CD14-positive monocyte (primary cell): Measurements from ENCODE around the gene ZMAT3. TPM values are rescaled to one million over a fixed set of nuclear protein-coding genes. Genes with fewer than 3 reads are reported as not detected.

ENCODE experiments used
- DNase-seq, 3 donors: peaks; one replicate each; pipeline ENCODE4 v3.0.0-alpha.2; 2011 to 2022
- H2AFZ ChIP-seq: 2 replicates; pipeline ENCODE4 v1.6.0; 2012; ENCODE audit warnings: mild to moderate bottlenecking, low read depth, low read length, inconsistent platforms; ENCODE audit not compliant: insufficient read depth, poor library complexity, severe bottlenecking
- H3K27ac ChIP-seq, 2 donors: 1 replicate in 1 of 2; 2 replicates in 1 of 2; pipeline ENCODE4 v1.5.1; 2012 to 2013; ENCODE audit warnings: low read length in 2 of 2, control low read depth in 1 of 2, inconsistent platforms in 1 of 2, low read depth in 1 of 2, mild to moderate bottlenecking in 1 of 2
- H3K27me3 ChIP-seq, 2 donors: one replicate each; pipeline versions ENCODE4 v1.6.0 to v1.6.1; 2011 to 2013; ENCODE audit warnings: low read length in 2 of 2; ENCODE audit not compliant: control insufficient read depth in 2 of 2, insufficient read depth in 2 of 2
- H3K36me3 ChIP-seq, 2 donors: replicated peaks in 1 of 2; 1 replicate in 1 of 2; 2 replicates in 1 of 2; pipeline versions ENCODE4 v1.5.1 to v1.6.1; 2012 to 2013; ENCODE audit warnings: low read length in 2 of 2, control low read depth in 1 of 2, inconsistent platforms in 1 of 2, mild to moderate bottlenecking in 1 of 2; ENCODE audit not compliant: insufficient read depth in 2 of 2, control insufficient read depth in 1 of 2
- H3K4me1 ChIP-seq, 2 donors: 1 replicate in 1 of 2; 2 replicates in 1 of 2; pipeline versions ENCODE4 v1.5.1 to v1.6.1; 2012 to 2013; ENCODE audit warnings: low read length in 2 of 2, control low read depth in 1 of 2, inconsistent platforms in 1 of 2, mild to moderate bottlenecking in 1 of 2, moderate library complexity in 1 of 2; ENCODE audit not compliant: insufficient read depth in 2 of 2, control insufficient read depth in 1 of 2
- H3K4me2 ChIP-seq: replicated peaks from 2 replicates; pipeline ENCODE3; 2012; ENCODE audit warnings: low read length, moderate library complexity, mild to moderate bottlenecking; ENCODE audit not compliant: poor library complexity, severe bottlenecking; ENCODE audit errors: extremely low read depth
- H3K4me3 ChIP-seq, 3 experiments: fragments of 200-600 bp in 1 of 3; sonication (generic) in 1 of 3; replicated peaks in 1 of 3; 1 replicate in 2 of 3; 2 replicates in 1 of 3; pipeline ENCODE4 v1.5.1; 2011 to 2013; ENCODE audit warnings: low read length in 3 of 3, mild to moderate bottlenecking in 3 of 3, control low read depth in 2 of 3, low read depth in 2 of 3, inconsistent platforms in 1 of 3, moderate library complexity in 1 of 3
- H3K79me2 ChIP-seq: 2 replicates; pipeline ENCODE4 v1.6.0; 2012; ENCODE audit warnings: mild to moderate bottlenecking, control low read depth, inconsistent platforms, low read length, moderate library complexity; ENCODE audit not compliant: insufficient read depth
- H3K9ac ChIP-seq: 2 replicates; pipeline ENCODE4 v1.6.0; 2017; ENCODE audit warnings: low read length, mild to moderate bottlenecking; ENCODE audit not compliant: insufficient read depth, poor library complexity, severe bottlenecking
- H3K9me3 ChIP-seq, 2 donors: replicated peaks in 1 of 2; 1 replicate in 1 of 2; 2 replicates in 1 of 2; pipeline versions ENCODE4 v1.5.1 to v1.6.1; 2012 to 2013; ENCODE audit warnings: low read length in 2 of 2, control low read depth in 1 of 2; ENCODE audit not compliant: control insufficient read depth in 1 of 2, insufficient read depth in 1 of 2
- H4K20me1 ChIP-seq: 2 replicates; pipeline ENCODE4 v1.6.0; 2012; ENCODE audit warnings: mild to moderate bottlenecking, low read length, control low read depth, moderate library complexity; ENCODE audit not compliant: insufficient read depth
- H3K27ac Mint-ChIP-seq, 7 donors: one replicate each; pipeline ENCODE4 v1.8.0; 2020; ENCODE audit warnings: mild to moderate bottlenecking in 7 of 7, mixed read lengths in 7 of 7, moderate library complexity in 6 of 7, inconsistent platforms in 2 of 7
- H3K27me3 Mint-ChIP-seq, 3 donors: one replicate each; pipeline ENCODE4 v1.8.0; 2021 to 2022; ENCODE audit warnings: low read depth in 3 of 3, mild to moderate bottlenecking in 3 of 3, mixed read lengths in 3 of 3, moderate library complexity in 3 of 3, inconsistent platforms in 1 of 3
- H3K36me3 Mint-ChIP-seq, 2 donors: one replicate each; pipeline ENCODE4 v1.8.0; 2020; ENCODE audit warnings: mixed read lengths in 2 of 2, inconsistent platforms in 1 of 2, mild to moderate bottlenecking in 1 of 2
- H3K4me1 Mint-ChIP-seq: one replicate; pipeline ENCODE4 v1.8.0; 2020; ENCODE audit warnings: mild to moderate bottlenecking, mixed read lengths
- H3K4me3 Mint-ChIP-seq, 2 donors: one replicate each; pipeline ENCODE4 v1.8.0; 2020; ENCODE audit warnings: mild to moderate bottlenecking in 2 of 2, mixed read lengths in 2 of 2, moderate library complexity in 1 of 2
- H3K9me3 Mint-ChIP-seq, 7 donors: one replicate each; pipeline ENCODE4 v1.8.0; 2020 to 2022; ENCODE audit warnings: mixed read lengths in 7 of 7, mild to moderate bottlenecking in 6 of 7, moderate library complexity in 6 of 7, inconsistent platforms in 2 of 7
- CTCF ChIP-seq: fragments of 200-600 bp; IDR thresholded peaks from one replicate; pipeline ENCODE4 v1.8.0; 2022; ENCODE audit warnings: antibody characterized with exemption, mild to moderate bottlenecking
- WGBS: methylation state at CpG from one replicate; pipeline ENCODE4 v1.1.5; 2013; ENCODE audit warnings: missing lambda C conversion rate; ENCODE audit not compliant: insufficient coverage; 5-methylcytosine and 5-hydroxymethylcytosine counted together
- intact Hi-C, 2 donors: fragments of 100-400 bp; cut with micrococcal nuclease; formaldehyde crosslinking; loops; one replicate each; pipeline versions ENCODE4 v1.15.0 to v1.15.1; 2023
- polyA plus RNA-seq, 3 donors: library from polyadenylated mRNA; depleted of rRNA in 1 of 3; unstranded in 2 of 3; stranded (reverse) in 1 of 3; fragments of 300-500 nt in 2 of 3; fragments of >200 nt in 1 of 3; fragmentation: Illumina TruSeq in 2 of 3; gene quantifications; 1 replicate in 2 of 3; 2 replicates in 1 of 3; pipeline ENCODE4 v1.2.3, GENCODE V29; 2012 to 2021

ZMAT3 gene
- polyA plus RNA-seq, 3 donors = 3.9 to 9.9 (median 7.9) TPM

GRCh38 chr3:179069762-179070390 is 1.7 kb downstream of the ZMAT3 start:
- Mint-ChIP-seq H3K4me3 (no peak overlapping the region), H3K36me3 (peaks cover 23 to 26% of the 10 kb centered on the region in 2 donors), H3K27me3 (no peaks in the 10 kb centered on the region), H3K4me1 (peaks cover 25% of the 10 kb centered on the region), H3K9me3 (no peaks in the 10 kb centered on the region), H3K27ac (no peak overlapping the region)
- intact Hi-C loops = loop anchor here (5.0 to 10.0 kb wide), 2 partner anchors 242 to 255 kb away; partner anchors contain the start of gene ZNF639 (in 1 of the 2)
- DNase-seq = no peak
- Histone ChIP-seq H3K4me3 (no peak overlapping the region), H3K9ac (no peak overlapping the region), H3K27ac (no peak overlapping the region), H3K9me3 (no peaks in the 10 kb centered on the region), H3K27me3 (no peaks in the 10 kb centered on the region), H3K4me2 (no peak overlapping the region), H2AFZ (no peak overlapping the region), H4K20me1 (peaks cover 7% of the 10 kb centered on the region), H3K4me1 (peaks cover 10 to 16% of the 10 kb centered on the region in 2 donors), H3K36me3 (peaks cover 18 to 30% of the 10 kb centered on the region in 2 donors), H3K79me2 (peaks cover 11% of the 10 kb centered on the region)
- WGBS = no CpG with 5 or more reads among the region's 1 CpG
- TF ChIP-seq CTCF = no peak

GRCh38 chr3:179068779-179069530 is 2.7 kb downstream of the ZMAT3 start:
- no peaks in the 10 kb centered on the region for H3K27me3 ChIP-seq
- H3K4me2 ChIP-seq = no peak overlapping the region
- Mint-ChIP-seq H3K36me3 (peaks cover 31 to 33% of the 10 kb centered on the region in 2 donors), H3K4me1 (peaks cover 22% of the 10 kb centered on the region), H3K27me3 (no peaks in the 10 kb centered on the region), H3K9me3 (no peaks in the 10 kb centered on the region), H3K4me3 (peak overlapping the region in 1 of 2 donors; percentile 7), H3K27ac (peak overlapping the region in 1 of 7 donors; percentile 11)
- WGBS = 95% methylated on average over 3 of the region's 5 CpGs
- peaks cover 18 to 39% of the 10 kb centered on the region in 2 donors for H3K36me3 ChIP-seq
- intact Hi-C loops = no loop called here
- DNase-seq = peak in 1 of 3 donors; percentile 1
- H3K4me3 ChIP-seq = no peak overlapping the region
- peaks cover 10 to 16% of the 10 kb centered on the region in 2 donors for H3K4me1 ChIP-seq
- no peak overlapping the region for H3K27ac ChIP-seq
- peaks cover 11% of the 10 kb centered on the region for H3K79me2 ChIP-seq
- H4K20me1 ChIP-seq = peaks cover 7% of the 10 kb centered on the region
- no peak overlapping the region for H2AFZ ChIP-seq
- no peak overlapping the region for H3K9ac ChIP-seq
- H3K9me3 ChIP-seq = no peaks in the 10 kb centered on the region
- TF ChIP-seq CTCF = peak; percentile 42
